K562 (cell line): ENCODE data around the gene HOXA5. TPM values are rescaled to one million over a fixed set of nuclear protein-coding genes. Genes with fewer than 3 reads are reported as not detected.

Experiments used
- CHD2 ChIP-seq: IDR thresholded peaks from 2 replicates; pipeline ENCODE4 v1.6.1; 2011; ENCODE audit warnings: low read depth, low read length
- YY1 ChIP-seq, 3 experiments: IDR thresholded peaks; 2 replicates each; pipeline ENCODE4 v1.6.1; 2011; ENCODE audit warnings: low read length in 2 of 3, mild to moderate bottlenecking in 2 of 3, moderate library complexity in 2 of 3, borderline replicate concordance in 1 of 3, control low read depth in 1 of 3, low read depth in 1 of 3; ENCODE audit not compliant: insufficient read depth in 3 of 3, insufficient replicate concordance in 2 of 3, control insufficient read depth in 1 of 3, insufficient read length in 1 of 3; ENCODE audit errors: extremely low read depth in 1 of 3
- polyA plus RNA-seq, 8 experiments: library from polyadenylated mRNA; depleted of rRNA in 4 of 8; stranded (reverse) in 5 of 8; unstranded in 3 of 8; fragments of >200 nt; fragmentation: Nextera tagmentation in 2 of 8; fragmentation: Illumina TruSeq in 1 of 8; extraction: Ambion mirVana in 2 of 8; extraction: Trizol in 1 of 8; gene quantifications; 2 replicates each; pipeline versions ENCODE4 v1.2.1 to v1.2.3, GENCODE V29; 2011 to 2014; ENCODE audit warnings: inconsistent platforms in 1 of 8, missing spikeins in 1 of 8
- total RNA-seq, 7 experiments: library from RNA; depleted of rRNA in 6 of 7; stranded (reverse); fragments of >200 nt in 6 of 7; fragmentation: Illumina TruSeq in 2 of 7; extraction: Trizol in 2 of 7; gene quantifications; 2 replicates each; pipeline versions ENCODE4 v1.2.1 to v1.2.3, GENCODE V29; 2011 to 2021; ENCODE audit warnings: low replicate concordance in 1 of 7
- TF ChIP-seq, protein P1 (sequence below): fragments of 200-600 bp; sonication (generic); IDR thresholded peaks from one replicate; pipeline ENCODE4 v1.6.1; 2012; ENCODE audit warnings: mild to moderate bottlenecking, low read depth, low read length, inconsistent platforms

Gene HOXA5
- total and polyA plus RNA-seq, 9 of the 15 experiments (the other 6 are each of a cell fraction or from before 2014, with no cell fraction given), result 0.13 TPM; not detected in 8

DNA sequence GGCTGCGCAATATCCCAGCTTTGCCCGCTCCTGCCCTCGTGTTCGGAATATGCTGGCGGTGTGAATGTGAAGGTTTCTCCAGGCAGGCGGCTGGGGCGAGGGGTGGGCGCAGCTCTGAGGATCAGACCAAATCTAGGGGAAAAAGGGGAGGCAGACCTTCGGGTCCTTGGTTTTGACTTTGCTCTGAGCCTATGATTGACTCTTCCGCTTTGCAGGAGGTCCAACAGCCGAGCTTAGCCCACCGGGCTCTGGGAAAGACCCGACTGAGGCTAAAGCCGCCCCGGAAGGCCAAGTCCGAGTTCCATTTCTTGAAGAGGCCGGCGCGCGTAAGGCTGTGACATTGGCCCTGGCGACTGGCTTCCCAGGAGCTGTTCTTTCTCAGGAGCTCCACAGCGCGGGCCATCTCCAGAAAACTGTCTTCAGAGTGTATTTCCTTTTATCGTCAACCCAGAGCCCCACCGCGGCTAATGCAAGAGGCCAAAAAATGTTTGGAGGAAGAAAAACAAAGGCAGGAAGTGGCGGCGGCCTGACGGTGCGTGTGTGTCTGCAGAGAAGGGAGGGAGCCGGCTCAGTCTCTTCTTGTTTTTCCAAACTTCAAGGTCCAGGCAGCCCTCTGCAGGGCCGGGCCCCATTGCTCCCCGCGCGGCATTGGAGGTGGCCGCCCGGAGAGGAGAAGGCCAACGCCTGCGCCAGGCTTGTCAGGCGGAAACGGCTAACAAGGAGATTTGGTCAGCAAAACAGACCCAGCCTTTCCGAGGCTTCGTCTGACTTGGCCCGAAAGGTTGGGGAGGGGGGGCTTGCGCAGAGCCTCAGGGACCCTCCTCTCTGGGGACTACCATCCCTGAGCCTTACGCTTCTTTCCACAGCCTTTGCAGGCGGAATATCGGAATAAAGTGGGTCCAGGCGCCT, 45.2 kb upstream of the HOXA5 start (continued):
- TF ChIP-seq, protein P1, sequence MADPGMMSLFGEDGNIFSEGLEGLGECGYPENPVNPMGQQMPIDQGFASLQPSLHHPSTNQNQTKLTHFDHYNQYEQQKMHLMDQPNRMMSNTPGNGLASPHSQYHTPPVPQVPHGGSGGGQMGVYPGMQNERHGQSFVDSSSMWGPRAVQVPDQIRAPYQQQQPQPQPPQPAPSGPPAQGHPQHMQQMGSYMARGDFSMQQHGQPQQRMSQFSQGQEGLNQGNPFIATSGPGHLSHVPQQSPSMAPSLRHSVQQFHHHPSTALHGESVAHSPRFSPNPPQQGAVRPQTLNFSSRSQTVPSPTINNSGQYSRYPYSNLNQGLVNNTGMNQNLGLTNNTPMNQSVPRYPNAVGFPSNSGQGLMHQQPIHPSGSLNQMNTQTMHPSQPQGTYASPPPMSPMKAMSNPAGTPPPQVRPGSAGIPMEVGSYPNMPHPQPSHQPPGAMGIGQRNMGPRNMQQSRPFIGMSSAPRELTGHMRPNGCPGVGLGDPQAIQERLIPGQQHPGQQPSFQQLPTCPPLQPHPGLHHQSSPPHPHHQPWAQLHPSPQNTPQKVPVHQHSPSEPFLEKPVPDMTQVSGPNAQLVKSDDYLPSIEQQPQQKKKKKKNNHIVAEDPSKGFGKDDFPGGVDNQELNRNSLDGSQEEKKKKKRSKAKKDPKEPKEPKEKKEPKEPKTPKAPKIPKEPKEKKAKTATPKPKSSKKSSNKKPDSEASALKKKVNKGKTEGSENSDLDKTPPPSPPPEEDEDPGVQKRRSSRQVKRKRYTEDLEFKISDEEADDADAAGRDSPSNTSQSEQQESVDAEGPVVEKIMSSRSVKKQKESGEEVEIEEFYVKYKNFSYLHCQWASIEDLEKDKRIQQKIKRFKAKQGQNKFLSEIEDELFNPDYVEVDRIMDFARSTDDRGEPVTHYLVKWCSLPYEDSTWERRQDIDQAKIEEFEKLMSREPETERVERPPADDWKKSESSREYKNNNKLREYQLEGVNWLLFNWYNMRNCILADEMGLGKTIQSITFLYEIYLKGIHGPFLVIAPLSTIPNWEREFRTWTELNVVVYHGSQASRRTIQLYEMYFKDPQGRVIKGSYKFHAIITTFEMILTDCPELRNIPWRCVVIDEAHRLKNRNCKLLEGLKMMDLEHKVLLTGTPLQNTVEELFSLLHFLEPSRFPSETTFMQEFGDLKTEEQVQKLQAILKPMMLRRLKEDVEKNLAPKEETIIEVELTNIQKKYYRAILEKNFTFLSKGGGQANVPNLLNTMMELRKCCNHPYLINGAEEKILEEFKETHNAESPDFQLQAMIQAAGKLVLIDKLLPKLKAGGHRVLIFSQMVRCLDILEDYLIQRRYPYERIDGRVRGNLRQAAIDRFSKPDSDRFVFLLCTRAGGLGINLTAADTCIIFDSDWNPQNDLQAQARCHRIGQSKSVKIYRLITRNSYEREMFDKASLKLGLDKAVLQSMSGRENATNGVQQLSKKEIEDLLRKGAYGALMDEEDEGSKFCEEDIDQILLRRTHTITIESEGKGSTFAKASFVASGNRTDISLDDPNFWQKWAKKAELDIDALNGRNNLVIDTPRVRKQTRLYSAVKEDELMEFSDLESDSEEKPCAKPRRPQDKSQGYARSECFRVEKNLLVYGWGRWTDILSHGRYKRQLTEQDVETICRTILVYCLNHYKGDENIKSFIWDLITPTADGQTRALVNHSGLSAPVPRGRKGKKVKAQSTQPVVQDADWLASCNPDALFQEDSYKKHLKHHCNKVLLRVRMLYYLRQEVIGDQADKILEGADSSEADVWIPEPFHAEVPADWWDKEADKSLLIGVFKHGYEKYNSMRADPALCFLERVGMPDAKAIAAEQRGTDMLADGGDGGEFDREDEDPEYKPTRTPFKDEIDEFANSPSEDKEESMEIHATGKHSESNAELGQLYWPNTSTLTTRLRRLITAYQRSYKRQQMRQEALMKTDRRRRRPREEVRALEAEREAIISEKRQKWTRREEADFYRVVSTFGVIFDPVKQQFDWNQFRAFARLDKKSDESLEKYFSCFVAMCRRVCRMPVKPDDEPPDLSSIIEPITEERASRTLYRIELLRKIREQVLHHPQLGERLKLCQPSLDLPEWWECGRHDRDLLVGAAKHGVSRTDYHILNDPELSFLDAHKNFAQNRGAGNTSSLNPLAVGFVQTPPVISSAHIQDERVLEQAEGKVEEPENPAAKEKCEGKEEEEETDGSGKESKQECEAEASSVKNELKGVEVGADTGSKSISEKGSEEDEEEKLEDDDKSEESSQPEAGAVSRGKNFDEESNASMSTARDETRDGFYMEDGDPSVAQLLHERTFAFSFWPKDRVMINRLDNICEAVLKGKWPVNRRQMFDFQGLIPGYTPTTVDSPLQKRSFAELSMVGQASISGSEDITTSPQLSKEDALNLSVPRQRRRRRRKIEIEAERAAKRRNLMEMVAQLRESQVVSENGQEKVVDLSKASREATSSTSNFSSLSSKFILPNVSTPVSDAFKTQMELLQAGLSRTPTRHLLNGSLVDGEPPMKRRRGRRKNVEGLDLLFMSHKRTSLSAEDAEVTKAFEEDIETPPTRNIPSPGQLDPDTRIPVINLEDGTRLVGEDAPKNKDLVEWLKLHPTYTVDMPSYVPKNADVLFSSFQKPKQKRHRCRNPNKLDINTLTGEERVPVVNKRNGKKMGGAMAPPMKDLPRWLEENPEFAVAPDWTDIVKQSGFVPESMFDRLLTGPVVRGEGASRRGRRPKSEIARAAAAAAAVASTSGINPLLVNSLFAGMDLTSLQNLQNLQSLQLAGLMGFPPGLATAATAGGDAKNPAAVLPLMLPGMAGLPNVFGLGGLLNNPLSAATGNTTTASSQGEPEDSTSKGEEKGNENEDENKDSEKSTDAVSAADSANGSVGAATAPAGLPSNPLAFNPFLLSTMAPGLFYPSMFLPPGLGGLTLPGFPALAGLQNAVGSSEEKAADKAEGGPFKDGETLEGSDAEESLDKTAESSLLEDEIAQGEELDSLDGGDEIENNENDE, result no peak
- TF ChIP-seq YY1 (IDR thresholded peaks at IDR 0.05; ENCODE audit: borderline replicate concordance in 1 of 3, control insufficient read depth in 1 of 3, extremely low read depth in 1 of 3, insufficient read depth in 3 of 3, insufficient read length in 1 of 3, insufficient replicate concordance in 2 of 3, low read depth in 1 of 3, low read length in 2 of 3), result no peak
- TF ChIP-seq CHD2, result no peak
